HG03520 (cell line): ENCODE results near the gene EBF4.

ENCODE experiments used
- ATAC-seq: cut with Tn5 transposase; IDR thresholded peaks from one replicate; pipeline ENCODE4 v1.9.1; 2021; ENCODE audit warnings: mild to moderate bottlenecking, moderate library complexity; ENCODE audit not compliant: unreplicated experiment

Gene EBF4

DNA sequence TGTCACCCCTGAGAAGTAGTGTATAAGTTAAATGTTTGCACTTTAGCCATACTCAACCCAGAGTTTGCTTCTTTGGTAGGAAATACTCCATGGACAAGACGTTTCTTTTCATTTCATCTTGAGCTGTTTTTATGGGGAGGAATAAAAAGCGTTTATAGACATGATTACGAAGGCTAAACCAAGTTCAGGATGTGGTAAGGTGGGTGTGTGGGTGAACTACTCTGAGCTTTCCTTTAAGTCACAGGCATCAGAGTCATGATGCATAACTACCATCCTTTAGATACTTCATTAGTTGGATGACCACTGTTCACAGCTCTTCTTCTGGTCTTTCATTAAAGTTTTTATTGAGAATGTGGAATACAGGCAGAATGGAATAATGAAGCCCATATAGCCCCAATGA is 48.9 kb downstream of the EBF4 start:
- ATAC-seq: no peak

DNA sequence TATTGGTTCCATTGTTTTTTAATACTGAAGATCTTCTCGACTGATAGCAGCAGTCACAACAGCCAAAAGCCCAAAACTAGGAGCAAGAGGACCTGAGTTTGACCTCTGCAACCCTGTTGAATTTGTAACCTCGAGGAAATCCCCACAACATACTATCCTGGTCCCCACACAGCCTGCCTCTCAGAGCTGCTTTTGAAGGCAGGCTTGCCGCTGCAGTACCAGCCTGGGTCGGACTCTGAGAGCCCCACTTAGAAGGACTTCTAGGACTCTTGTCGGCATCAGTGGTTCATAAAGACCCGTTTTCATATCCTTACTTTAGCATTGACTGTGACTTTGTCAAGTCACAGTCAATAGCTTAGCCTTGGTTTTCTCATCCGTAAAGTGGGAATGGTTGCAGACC is 49.3 kb downstream of the EBF4 start:
- ATAC-seq: no peak

GRCh38 chr20:2742431-2742830 is 49.9 kb downstream of the EBF4 start:
- ATAC-seq: no peak

DNA sequence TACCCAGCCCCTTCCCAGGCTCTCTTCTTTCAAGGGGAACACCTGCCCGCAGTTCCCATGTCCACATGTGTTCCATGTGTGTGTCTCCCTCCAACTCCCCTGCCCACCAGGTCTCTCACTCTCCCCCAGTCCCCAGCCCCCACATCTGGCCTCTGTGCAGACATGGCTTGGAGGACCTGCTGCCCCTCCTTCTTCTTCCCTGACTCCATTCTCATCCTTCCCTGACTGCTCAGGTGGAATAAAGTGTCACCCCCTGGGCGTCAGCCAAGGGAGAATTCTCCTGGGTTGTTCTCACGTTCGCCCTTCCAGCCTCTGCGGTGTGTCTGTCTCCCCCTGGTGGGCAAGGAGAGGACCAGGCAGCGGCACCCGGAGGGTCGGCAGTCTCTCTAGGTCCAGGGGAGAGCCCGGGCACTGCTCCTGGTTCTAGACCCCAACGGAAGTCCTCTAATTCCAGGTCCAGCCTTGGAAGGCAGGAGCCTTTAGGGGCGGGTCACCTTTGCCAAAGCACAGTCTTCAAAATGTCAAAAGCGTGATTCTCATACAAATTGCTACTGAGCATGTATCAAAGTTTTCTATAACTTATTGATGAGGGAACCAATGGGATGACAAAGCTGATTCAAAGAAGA is 50.5 kb downstream of the EBF4 start:
- no peak for ATAC-seq

DNA sequence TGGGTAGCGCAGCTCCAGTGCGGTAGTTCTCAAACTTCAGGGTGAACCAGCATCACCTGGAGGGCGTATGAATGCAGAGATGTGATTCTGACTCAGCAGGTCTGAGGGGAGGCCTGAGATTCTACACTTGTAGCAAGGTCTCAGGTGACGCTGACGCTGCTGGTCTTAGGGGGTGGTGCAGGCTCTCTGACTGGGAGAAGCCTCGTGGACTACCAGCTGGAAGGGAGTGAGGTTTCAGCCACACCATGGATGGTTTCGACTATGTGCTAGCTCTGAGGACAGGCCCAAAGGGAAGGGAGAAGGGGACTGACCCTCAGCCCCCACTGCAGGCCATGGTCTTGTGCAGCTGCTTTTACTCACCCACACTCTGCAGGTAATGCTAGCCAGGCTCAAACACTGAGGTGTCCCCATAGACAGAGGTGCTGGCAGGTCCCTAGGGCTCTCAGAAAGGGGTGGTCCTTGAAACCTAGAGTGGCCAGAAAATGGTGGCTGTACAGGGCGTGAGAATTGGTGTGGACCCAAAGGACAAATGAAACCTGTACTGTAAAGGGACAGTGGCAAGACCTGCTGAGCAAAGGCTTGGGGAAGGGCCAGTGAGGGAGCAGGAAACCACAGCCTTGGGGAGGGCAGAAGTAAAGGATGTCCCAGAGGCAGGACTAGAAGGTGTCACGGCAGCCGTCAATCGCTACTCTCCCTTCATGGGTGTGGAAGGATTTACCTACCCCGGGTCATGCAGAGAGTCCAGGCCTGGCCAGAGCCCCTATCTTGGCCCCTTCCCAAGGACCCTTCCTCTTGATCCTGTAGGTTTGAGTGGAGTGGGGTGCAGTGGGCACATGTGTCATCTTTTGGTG is 52.7 kb downstream of the EBF4 start:
- no peak for ATAC-seq

DNA sequence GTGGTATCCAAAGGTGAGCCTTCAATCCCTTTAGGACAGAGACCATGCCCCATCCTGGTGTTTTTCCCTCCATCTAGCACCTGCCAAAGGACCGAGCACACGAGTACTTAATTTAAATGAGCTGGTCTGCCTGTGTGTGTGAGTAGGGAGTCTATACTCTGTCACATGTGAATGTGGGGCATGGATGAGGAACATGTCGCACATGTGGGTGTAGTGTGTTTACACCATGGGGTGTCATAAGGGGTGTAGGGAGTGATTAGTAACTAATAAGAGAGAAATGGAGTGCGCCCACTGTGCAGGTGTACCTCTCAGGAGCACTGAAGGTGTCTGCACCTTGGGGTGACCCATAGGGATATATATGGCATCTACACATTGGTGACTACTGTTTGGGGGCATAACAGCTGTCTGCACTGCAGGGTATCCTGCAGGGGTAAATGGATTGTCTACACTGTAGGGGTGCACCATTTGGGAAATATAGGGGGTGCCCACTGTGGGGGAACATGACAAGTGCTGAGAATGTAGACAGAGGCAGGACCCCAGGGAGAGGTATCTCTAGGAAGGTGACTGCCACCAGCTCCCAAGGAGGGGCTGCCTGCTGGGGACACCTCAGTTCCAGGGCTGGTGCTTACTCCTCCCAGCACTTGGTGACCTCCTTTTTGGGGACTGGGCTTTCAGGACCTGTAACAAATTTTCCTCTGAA is 53.5 kb downstream of the EBF4 start:
- ATAC-seq: no peak

DNA sequence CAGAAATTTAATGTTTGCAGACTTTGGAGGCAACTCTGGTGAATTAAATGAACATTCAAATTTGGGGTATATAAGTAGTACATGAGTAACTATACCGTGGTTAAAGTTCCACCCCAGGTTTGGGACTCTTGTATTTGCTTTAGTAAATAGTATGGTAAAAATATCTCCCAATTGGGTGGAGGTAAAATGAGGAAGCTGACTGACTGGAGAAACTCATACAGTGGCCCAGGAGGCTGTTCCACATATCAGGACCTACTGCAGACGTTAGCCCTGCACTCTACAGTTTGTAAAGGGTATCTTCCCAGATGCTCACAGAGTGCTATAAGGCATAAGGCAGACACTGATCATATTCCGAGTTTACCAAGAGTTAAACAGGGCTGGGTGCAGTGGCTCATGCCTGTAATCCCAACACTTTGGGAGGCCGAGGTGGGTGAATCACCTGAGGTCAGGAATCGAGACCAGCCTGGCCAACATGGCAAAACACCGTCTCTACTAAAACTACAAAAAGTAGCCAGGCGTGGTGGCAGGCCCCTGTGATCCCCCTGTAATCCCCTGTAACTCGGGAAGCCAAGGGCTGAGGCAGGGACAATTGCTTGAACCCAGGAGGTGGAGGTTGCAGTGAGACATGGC is 54.2 kb downstream of the EBF4 start:
- ATAC-seq: no peak

DNA sequence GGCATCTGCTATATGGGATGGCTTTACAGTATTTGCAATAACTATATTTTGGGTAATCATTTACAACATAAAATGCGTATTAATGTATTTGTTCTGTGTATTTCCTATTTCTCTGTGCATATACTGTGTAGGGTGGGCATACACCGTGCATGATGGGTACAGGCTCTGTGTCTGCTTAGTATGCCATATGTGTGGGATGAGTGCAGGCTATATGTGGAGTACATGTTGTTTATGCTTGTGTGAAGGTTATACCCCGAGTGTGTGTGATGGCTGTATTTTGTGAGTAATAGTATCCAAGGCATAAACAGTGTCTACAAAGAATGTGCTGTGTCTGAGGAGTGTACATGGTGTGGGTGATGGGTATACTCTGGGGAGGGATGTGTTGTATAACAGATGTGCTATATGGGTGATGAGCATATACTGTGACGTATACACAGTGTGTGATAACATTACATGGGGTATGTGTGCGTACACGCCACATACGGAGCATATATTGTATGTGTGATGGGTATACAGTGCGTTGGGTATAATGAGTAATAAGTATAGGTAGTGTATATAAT is 55.2 kb downstream of the EBF4 start:
- no peak for ATAC-seq

DNA sequence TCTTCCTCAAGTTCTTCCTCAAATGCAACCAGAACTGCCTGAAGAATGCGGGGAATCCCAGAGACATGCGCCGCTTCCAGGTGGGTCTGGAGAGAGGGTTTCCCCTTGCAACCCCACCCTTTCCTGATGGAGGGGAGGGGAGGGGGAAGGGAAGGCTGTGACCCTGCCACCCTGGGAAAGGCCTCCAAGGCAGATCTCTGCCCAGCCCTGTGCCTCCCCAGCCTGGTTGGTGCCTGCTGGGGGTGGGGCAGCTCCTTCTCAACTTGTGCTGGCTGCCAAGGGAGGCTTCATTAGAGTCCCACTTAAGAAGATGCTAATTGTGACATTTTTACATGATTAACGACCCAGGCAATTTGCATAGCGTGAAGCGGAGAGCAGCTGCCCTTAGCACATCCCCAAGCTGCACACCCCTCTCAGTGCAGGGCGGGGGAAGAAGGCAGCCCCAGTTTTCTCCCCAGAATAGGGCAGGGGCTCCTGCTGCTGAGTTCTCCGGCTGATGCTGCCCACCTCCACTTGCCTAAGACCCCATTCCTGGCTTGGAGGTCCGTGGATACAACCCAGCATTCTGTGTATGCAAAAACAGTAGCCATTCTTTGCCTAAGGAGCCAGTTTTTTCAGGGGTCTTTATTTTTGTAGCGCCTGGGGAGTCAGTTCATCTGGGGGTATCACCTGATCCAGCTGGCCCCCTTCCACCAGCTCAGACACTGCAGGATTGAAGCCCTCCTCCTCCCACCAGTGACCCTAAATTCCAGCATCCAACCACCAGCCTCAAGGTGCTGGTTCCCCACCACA is 56.2 kb downstream of the EBF4 start:
- no peak for ATAC-seq

DNA sequence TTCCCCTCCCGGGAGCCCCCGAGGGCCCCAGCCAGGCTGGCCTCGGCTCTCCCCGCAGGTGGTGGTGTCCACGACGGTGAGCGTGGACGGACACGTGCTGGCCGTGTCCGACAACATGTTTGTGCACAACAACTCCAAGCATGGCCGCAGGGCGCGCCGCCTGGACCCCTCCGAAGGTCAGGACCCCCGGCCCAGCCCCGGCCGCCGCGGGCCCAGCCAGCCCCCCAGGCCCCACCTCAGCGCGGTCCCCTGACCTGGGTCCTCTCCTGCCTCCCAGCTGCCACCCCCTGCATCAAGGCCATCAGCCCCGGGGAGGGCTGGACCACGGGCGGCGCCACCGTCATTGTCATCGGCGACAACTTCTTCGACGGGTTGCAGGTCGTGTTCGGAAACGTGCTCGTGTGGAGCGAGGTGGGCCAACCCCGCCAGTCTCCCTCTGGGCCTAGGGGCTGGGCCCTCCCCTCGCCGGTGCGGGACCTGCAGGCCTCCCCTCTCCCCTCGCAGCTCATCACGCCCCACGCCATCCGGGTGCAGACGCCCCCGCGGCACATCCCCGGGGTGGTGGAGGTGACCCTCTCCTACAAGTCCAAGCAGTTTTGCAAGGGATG is 56.9 kb downstream of the EBF4 start:
- ATAC-seq: no peak

- ATAC-seq: no peak
Measured at GRCh38 chr20:2749951-2750490, 57.4 kb downstream of the EBF4 start.

DNA sequence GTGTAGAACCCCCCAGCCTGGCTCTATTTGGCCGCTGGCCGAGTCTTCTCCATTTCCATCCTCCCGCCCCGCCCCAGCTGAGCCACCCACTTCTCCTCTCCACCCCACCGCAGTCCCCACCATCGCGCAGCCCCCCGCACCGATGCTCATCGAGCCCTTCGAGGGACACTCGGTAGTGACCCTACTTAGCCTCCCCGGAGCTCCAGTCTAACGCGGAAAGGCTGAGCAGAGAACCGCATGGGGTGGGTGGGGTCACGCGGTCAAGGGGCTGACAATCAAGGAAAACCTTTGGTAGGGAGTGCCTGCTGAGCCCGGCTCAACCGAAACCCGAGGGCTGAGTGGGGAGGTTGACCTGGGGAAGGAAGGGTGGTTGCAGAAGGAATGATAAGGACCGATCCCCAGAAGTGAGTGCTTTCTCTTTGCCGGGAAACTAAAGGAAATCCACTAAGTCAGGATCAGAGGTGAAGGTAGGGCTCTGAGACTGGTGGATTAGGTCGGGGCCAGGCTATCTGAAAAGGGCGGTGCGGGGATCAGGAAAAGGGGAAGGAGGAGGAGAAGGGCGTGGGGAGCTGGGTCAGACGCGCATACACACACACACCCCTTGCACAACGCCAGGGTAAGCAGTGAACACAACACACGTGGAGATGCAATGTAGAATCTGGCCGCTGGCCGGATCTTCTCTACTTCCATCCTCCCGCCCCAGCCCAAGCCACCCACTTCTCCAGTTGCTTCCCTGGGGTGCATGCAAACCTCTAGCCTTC is 58.1 kb downstream of the EBF4 start:
- no peak for ATAC-seq

DNA sequence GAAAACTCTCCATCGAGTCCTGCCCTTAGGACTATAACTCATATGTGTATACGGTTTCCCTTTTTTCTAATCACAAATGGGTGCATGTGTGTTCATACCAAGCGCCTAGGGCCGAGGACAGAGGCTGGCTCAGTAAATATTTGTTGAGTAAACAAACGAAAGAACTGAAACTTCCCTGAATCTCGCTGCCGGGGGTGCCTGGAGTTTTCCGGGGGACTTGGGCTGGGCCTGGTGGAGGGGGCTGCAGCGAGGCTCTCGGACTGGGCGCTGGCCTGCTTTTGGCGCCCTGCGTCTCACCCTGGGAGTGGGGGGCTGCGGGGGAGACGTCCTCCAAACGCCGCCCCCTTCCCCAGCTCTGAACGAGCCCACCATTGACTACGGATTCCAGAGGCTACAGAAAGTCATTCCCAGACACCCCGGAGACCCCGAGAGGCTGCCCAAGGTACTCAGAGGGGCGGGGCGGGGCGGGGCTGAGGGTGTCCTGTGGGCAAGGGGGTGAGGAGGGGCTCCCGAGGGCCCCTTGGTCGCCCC is 58.8 kb downstream of the EBF4 start:
- ATAC-seq: no peak

GRCh38 chr20:2751878-2752566 is 59.4 kb downstream of the EBF4 start:
- ATAC-seq: no peak

DNA sequence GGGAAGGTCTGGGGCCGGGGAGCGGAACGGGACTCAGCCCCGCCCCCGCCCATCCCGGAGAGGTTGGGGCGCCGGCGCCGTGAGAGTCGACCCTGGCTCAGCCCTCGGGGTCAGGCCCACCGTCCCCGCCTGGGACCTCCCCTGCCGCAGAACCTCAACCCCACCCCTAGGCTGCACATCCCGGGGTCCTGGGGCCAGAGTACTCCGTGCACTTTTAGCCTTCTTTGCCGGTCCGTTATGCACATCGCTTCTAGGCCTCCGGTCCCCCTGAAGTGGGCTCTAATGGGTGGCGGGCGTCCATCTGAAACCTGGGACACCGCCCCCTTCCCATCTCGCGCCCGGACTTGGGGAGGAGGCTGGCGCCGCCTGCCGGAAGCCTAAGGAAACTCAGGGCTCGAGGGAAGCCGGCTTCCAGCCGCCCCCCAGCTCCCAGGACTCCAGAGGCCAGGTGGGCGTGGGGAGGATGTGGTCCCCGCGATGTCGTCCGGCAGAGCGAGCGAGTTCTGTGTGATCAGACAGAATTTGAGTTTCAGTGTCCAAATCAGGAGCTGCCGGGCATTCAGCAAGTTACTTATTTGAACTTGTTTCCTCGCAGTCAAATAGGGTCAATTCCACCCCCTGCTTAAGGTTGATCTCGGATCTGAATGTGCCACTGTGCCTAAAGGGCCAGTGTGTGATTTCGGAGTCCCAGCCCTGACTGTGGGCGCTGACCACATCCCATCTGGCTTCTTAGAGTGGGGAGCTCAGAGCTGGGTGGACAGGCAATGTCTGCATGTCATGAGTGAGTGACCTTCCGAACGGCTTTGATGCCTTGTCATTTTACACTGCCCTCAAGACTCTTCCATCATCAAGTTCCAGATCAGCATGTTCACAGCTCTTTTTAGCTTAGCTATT is 60.2 kb downstream of the EBF4 start:
- ATAC-seq: no peak

DNA sequence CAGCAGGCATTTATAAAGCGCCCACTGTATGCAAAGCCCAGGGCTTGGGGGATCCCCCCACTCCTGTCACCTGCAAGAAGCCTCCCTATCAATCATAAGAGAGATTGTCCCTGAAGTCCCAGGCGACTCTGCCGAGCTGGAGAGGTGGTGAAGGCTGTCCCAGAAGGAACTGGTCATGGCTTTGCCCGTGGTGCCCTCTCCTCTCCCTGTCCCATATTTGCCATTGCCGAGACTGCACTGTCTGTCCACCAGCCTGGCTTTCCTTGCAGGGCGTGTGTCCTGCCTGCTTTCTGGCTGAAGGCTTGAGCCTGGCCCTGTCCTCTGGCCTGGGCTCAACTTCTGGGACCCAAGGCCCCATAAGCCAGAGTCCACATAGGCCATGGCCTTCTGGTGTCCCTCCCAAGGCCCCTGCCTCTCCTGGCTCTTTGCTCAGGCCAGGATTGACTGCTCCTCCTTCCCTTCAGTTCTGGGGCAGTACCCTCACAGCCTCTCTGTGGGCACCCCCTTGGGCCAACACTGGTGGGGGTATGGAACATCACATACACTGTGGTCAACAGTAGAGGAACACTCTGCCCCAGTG is 61.0 kb downstream of the EBF4 start:
- no peak for ATAC-seq

DNA sequence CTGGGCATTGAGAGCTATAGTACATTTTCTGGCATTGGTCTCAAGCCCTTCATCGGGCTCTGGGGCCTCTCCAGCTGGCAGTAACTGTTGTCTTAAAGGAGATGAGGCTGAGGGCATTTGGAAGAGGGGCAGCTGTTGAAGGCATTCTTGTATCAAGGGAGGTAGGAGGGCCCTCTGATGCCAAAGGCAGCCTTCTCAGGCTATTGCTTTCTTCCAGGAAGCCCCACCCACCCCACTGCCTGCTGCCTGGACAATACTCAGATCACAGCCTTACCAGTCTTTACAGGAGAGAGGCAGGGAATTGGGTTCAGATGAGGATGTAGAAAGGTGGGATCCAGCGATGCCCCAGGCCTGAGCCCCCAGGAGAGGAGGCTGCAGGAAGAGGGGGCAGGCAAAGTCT is 61.8 kb downstream of the EBF4 start:
- ATAC-seq: no peak
